Tibial artery (tissue), 4 donors: ENCODE measurements around the gene KDM4E.

Source experiments
- DNase-seq, 2 donors: peaks; one replicate each; pipeline ENCODE4 v3.0.0-alpha.2; 2019
- H3K27ac ChIP-seq, 2 donors: fragments of 200-600 bp; sonication (generic) in 1 of 2; 1 replicate in 1 of 2; 2 replicates in 1 of 2; pipeline ENCODE4 v1.5.1; 2018 to 2019; ENCODE audit warnings: mild to moderate bottlenecking in 1 of 2
- H3K27me3 ChIP-seq, 2 donors: fragments of 200-600 bp; sonication (generic) in 1 of 2; one replicate each; pipeline versions ENCODE4 v1.5.1 to v1.6.0; 2016 to 2019
- H3K36me3 ChIP-seq, 3 donors: fragments of 200-600 bp; sonication (generic) in 2 of 3; one replicate each; pipeline ENCODE4 v1.5.1; 2016 to 2019; ENCODE audit warnings: mild to moderate bottlenecking in 2 of 3
- H3K4me1 ChIP-seq, 4 donors: fragments of 200-600 bp; sonication (generic) in 2 of 4; 1 replicate in 3 of 4; 2 replicates in 1 of 4; pipeline ENCODE4 v1.5.1; 2016 to 2019
- H3K4me3 ChIP-seq, 2 donors: fragments of 200-600 bp; sonication (generic) in 1 of 2; 1 replicate in 1 of 2; 2 replicates in 1 of 2; pipeline ENCODE4 v1.5.1; 2018 to 2019; ENCODE audit warnings: mild to moderate bottlenecking in 2 of 2
- H3K9me3 ChIP-seq, 3 donors: fragments of 200-600 bp; sonication (generic) in 1 of 3; one replicate each; pipeline ENCODE4 v1.5.1; 2016 to 2019
- intact Hi-C: fragments of 100-400 bp; cut with DNase I; formaldehyde crosslinking; loops from one replicate; pipeline ENCODE4 v1.15.0; 2023; ENCODE audit warnings: low total_unique reads
- TF ChIP-seq, protein P1 (sequence below), 2 experiments: fragments of 200-600 bp in 1 of 2; fragments of 450-650 bp in 1 of 2; IDR thresholded peaks; one replicate each; pipeline ENCODE4 v1.5.1; 2017 to 2019; ENCODE audit warnings: antibody characterized with exemption in 2 of 2, mild to moderate bottlenecking in 1 of 2, moderate library complexity in 1 of 2

Gene KDM4E

DNA sequence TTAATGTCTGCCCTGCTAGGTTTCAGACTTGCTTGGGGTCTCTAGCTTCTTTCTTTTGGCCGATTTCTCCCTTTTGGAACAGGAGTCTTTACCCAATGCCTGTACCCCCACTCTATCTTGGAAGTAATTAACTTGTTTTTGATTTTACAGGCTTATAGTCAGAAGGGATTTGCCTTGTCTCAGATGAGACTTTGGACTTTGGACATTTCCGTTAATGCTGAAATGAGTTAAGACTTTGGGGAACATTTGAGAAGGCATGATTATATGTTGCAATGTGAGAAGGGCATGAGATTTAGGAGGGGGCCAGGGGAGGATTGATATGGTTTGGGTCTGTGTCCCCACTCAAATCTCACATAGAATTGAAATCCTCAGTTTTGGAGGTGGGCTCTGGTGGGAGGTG lies 29.3 kb downstream of the KDM4E start:
- intact Hi-C loops, result loop anchor here (10.0 kb wide), 1 partner anchor 70 kb away; no protein-coding TSS in a partner anchor
- TF ChIP-seq, protein P1, sequence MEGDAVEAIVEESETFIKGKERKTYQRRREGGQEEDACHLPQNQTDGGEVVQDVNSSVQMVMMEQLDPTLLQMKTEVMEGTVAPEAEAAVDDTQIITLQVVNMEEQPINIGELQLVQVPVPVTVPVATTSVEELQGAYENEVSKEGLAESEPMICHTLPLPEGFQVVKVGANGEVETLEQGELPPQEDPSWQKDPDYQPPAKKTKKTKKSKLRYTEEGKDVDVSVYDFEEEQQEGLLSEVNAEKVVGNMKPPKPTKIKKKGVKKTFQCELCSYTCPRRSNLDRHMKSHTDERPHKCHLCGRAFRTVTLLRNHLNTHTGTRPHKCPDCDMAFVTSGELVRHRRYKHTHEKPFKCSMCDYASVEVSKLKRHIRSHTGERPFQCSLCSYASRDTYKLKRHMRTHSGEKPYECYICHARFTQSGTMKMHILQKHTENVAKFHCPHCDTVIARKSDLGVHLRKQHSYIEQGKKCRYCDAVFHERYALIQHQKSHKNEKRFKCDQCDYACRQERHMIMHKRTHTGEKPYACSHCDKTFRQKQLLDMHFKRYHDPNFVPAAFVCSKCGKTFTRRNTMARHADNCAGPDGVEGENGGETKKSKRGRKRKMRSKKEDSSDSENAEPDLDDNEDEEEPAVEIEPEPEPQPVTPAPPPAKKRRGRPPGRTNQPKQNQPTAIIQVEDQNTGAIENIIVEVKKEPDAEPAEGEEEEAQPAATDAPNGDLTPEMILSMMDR (IDR thresholded peaks at IDR 0.05), result no peak
- H3K27ac ChIP-seq, result no peak overlapping the region
- DNase-seq, result no peak
- H3K9me3 ChIP-seq, result no peaks in the 10 kb centered on the region
- H3K4me1 ChIP-seq, result no peaks in the 10 kb centered on the region
- no peak overlapping the region for H3K4me3 ChIP-seq
- H3K27me3 ChIP-seq, result peaks cover 0 to 20% of the 10 kb centered on the region in 2 donors
- no peaks in the 10 kb centered on the region for H3K36me3 ChIP-seq

- H3K9me3 ChIP-seq, result no peaks in the 10 kb centered on the region
- no peaks in the 10 kb centered on the region for H3K36me3 ChIP-seq
- DNase-seq, result no peak
- TF ChIP-seq, protein P1 (IDR thresholded peaks at IDR 0.05), result no peak
- H3K4me3 ChIP-seq, result no peak overlapping the region
- no peaks in the 10 kb centered on the region for H3K4me1 ChIP-seq
- intact Hi-C loops, result loop anchor here (10.0 kb wide), 1 partner anchor 71 kb away; no protein-coding TSS in a partner anchor
- peaks cover 0 to 14% of the 10 kb centered on the region in 2 donors for H3K27me3 ChIP-seq
- no peak overlapping the region for H3K27ac ChIP-seq
Measured at GRCh38 chr11:95055283-95055897, 30.3 kb downstream of the KDM4E start.

GRCh38 chr11:95057959-95058358 lies 32.9 kb downstream of the KDM4E start:
- no peaks in the 10 kb centered on the region for H3K36me3 ChIP-seq

DNA sequence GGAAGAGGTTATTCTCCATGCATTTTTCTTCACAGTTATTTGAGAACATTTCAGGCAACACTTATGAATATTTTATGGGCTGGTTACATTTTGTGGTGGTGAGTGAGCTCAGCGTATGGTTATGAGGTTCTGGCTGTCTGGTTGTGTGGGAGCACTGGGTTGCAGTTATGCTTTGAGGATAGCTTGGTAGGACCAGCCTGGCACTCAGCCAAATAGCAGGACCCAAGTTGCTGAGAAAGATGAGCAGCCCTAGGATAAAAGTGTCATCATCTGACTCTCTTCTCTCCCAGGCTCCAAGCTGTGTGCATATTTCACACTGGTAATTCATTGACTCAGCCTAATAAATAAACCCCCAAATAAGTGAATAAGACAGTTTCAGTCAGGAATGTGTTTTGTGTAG lies 33.6 kb downstream of the KDM4E start:
- H3K4me1 ChIP-seq, result no peaks in the 10 kb centered on the region
- H3K4me3 ChIP-seq, result no peak overlapping the region
- TF ChIP-seq, protein P1 (IDR thresholded peaks at IDR 0.05), result no peak
- intact Hi-C loops, result loop anchor here (10.0 kb wide), 1 partner anchor 74 kb away; no protein-coding TSS in a partner anchor
- H3K27ac ChIP-seq, result no peak overlapping the region
- H3K27me3 ChIP-seq, result peaks cover 0 to 5% of the 10 kb centered on the region in 2 donors
- H3K36me3 ChIP-seq, result no peaks in the 10 kb centered on the region
- no peak for DNase-seq
- no peaks in the 10 kb centered on the region for H3K9me3 ChIP-seq

More at GRCh38 chr11:95057959-95058358, 32.9 kb downstream of the KDM4E start:
- intact Hi-C loops, result loop anchor here (10.0 kb wide), 1 partner anchor 73 kb away; no protein-coding TSS in a partner anchor
- H3K27ac ChIP-seq, result no peak overlapping the region
- H3K4me1 ChIP-seq, result no peaks in the 10 kb centered on the region
- TF ChIP-seq, protein P1 (IDR thresholded peaks at IDR 0.05), result no peak
- no peak for DNase-seq
- no peak overlapping the region for H3K4me3 ChIP-seq
- peaks cover 0 to 5% of the 10 kb centered on the region in 2 donors for H3K27me3 ChIP-seq
- no peaks in the 10 kb centered on the region for H3K9me3 ChIP-seq

- Histone ChIP-seq H3K4me3 (no peak overlapping the region), H3K36me3 (no peaks in the 10 kb centered on the region), H3K9me3 (no peaks in the 10 kb centered on the region), H3K4me1 (no peaks in the 10 kb centered on the region), H3K27ac (no peak overlapping the region), H3K27me3 (peaks cover 0 to 3% of the 10 kb centered on the region in 2 donors)
- intact Hi-C loops, result loop anchor here (10.0 kb wide), 1 partner anchor 74 kb away; no protein-coding TSS in a partner anchor
- DNase-seq, result no peak
- TF ChIP-seq, protein P1 (IDR thresholded peaks at IDR 0.05), result no peak
Measured at GRCh38 chr11:95059046-95059445, 34.0 kb downstream of the KDM4E start.
